NCI-H146 (cell line): Measurements from ENCODE around the gene ZDHHC21.

Source experiments
- DNase-seq: peaks from one replicate; lab custom pipeline; 2025; lab: John Stamatoyannopoulos, UW

Gene ZDHHC21

GRCh38 chr9:14616188-14616982 lies 76.8 kb downstream of the ZDHHC21 start:
- DNase-seq: peak; percentile 80

DNA sequence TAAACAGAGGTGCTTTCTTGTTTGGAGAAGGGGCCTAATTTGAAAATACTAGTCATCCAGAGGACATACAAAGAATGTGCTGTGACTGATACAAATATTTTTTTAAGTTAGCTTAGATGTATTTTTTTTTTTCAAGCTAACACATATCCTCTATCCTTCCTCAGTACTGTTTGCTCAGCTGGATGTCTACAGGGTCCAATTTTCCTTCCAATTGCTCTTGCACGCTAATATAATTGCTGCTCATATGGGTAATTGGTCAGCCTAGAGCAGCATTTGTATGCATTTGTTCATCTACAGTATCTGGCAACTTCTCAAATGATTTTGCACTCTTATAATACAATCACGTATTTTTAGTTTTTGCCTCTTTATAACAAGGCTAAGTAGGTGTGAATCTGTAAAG lies 84.7 kb downstream of the ZDHHC21 start:
- DNase-seq: peak; percentile 98

DNA sequence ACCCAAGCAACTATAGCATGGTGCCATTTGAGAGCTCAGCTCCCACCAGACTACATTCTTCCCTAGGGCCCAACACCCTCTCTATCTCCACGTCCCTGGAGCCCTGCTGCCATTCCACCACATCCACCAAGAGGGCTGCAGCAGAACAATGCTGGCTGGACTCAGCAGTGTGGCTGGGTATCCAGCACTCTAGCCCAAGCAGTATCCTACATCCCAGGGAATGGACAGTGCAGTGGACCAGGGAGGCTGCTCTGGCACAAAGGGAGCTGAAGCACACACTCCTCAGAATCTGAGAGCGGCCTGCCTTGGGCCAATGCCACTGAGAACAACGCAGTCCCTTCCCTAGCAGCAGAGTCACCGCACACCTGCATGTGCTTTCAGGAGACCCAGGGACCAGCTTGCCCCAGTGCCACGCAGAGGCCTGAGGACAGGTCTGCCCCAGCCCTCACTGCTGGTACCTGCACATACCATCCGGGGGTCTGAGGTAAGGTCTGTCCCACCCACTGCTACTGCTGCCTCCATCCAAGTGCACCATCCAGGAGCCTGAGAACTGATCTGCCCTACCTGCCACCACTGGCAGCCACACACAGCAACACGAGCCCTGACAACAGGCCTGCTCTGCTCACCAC lies 95.9 kb downstream of the ZDHHC21 start:
- no peak for DNase-seq

DNA sequence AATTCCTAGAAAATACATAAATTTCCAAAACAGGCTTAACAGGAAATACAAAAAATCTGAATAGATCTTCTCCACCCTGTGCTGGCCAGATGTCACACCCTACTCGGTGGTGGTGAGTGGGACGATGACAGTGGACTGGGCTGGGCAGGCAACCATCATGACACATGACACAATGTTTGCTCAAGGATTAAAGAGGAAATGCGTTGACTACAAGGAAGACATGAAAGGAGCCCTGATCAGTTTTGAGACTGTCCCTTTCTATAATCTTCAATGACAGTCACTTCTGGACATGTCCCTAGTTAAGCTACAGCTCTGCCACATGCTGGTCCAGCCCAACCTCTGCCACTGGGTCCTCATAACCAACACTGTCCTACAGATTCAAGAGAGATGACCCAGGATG lies 99.8 kb downstream of the ZDHHC21 start:
- no peak for DNase-seq

- no peak for DNase-seq
These were observed 101.8 kb downstream of the ZDHHC21 start for GRCh38 chr9:14591411-14591810.

GRCh38 chr9:14585730-14586473 lies 107.3 kb downstream of the ZDHHC21 start:
- no peak for DNase-seq

- no peak for DNase-seq
These were observed 108.7 kb downstream of the ZDHHC21 start for GRCh38 chr9:14584571-14584970.

- no peak for DNase-seq
These were observed 115.2 kb downstream of the ZDHHC21 start for GRCh38 chr9:14578030-14578429.

DNA sequence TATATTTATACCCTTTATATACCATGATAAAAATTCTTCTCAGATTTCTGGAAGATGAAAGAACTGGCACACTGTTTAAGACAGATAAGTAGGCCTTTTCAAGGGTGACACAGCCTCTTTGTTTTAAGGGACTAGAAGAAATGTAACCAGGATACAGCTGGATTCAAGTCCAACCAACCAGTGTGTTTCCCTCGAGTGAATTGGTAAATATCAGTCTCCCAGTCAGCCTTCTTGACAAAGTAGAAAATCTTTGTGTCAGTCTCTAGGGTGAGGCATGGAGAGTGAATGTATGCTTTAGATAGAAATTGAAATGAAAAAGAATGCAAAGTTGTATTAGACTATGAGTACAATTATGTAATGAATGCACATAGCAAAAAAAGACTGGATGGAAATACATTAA lies 119.1 kb downstream of the ZDHHC21 start:
- no peak for DNase-seq

- no peak for DNase-seq
These were observed 119.9 kb downstream of the ZDHHC21 start for GRCh38 chr9:14573319-14573718.

GRCh38 chr9:14565352-14566016 lies 127.7 kb downstream of the ZDHHC21 start:
- DNase-seq: no peak

DNA sequence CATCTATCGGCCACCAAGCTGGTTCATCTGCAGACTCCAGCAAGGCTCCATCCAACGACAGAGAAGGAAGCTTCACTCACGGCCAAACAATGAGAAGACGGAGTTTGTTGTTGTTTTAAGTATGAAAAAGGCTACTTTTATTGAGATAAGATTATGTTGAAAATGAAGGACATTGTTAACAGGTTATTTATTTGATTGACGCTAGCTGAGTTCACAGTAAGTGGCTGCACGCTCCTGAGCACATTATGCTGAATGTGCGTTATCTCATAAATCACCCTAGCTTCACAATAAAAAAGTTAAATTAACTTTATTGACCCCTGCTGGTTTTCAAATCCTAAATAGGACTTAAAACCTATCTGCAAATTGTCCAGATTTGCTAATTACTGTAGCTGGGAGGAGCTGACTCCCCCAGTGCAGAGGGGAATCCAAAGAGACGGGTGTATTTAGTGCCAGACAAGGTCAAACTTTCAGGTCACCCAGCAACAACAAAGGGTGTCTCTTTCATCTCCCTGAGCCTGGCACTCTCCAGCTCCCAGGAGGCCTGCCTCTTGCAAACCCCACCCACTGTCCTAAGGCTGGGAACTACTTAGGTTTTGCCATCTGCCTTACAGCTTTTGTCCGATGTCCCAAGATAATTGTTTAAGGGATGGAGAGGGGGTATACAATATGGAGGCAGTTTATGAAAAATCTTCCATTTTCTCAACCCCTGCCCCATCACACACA lies 129.2 kb downstream of the ZDHHC21 start:
- DNase-seq: peak; percentile 40

DNA sequence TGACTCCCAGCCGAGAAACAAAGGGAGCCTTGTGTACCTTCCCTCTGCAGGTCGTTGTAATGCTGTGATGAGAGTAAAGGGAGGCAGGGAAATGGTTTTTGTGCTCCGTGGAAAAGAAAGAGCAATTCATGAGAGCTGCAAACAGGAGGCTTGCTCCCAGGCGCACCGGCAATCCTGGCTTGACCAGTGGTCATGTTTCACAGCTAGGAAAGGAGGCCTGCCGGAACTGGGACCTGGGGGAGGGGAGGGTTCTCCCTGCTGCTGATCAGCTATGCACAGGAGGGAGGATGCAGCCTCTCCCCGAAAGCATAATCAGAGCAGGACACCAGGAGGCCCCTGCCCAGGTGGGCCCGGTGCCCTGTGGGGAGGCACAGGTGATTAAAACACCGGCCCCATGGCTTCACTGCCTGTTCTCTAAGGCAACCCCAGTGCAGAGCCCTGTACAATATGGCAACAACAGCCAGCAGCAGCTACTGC lies 131.3 kb downstream of the ZDHHC21 start:
- peak; percentile 93 for DNase-seq
